IPS-20b (cell line): ENCODE data around the gene SENP1.
"Not testable (repeated sequence)": the region's sequence is repeated elsewhere in the genome, so short reads cannot be mapped to it uniquely, and the experiment has no call there.

Experiments used
- H3K27ac ChIP-seq: one replicate; pipeline ENCODE4 v1.5.1; 2013; ENCODE audit warnings: low read length
- H3K27me3 ChIP-seq: 2 replicates; pipeline ENCODE4 v1.6.1; 2013; ENCODE audit warnings: mild to moderate bottlenecking, low read length, inconsistent platforms; ENCODE audit not compliant: insufficient read depth
- H3K36me3 ChIP-seq: 2 replicates; pipeline ENCODE4 v1.6.1; 2013; ENCODE audit warnings: low read depth, mild to moderate bottlenecking, inconsistent platforms, low read length, moderate library complexity; ENCODE audit not compliant: insufficient read depth
- H3K4me1 ChIP-seq: 2 replicates; pipeline ENCODE4 v1.6.1; 2013; ENCODE audit warnings: mild to moderate bottlenecking, control low read depth, inconsistent platforms, low read length, moderate library complexity; ENCODE audit not compliant: insufficient read depth
- H3K4me3 ChIP-seq: 2 replicates; pipeline ENCODE4 v1.5.1; 2013; ENCODE audit warnings: mild to moderate bottlenecking, low read length, inconsistent platforms
- H3K9ac ChIP-seq: 2 replicates; pipeline ENCODE4 v1.6.1; 2013; ENCODE audit warnings: low read depth, mild to moderate bottlenecking, inconsistent platforms, low read length, moderate library complexity
- H3K9me3 ChIP-seq: 2 replicates; pipeline ENCODE4 v1.6.1; 2013; ENCODE audit warnings: mild to moderate bottlenecking, low read depth, low read length, inconsistent platforms; ENCODE audit not compliant: insufficient read depth

The SENP1 gene

DNA sequence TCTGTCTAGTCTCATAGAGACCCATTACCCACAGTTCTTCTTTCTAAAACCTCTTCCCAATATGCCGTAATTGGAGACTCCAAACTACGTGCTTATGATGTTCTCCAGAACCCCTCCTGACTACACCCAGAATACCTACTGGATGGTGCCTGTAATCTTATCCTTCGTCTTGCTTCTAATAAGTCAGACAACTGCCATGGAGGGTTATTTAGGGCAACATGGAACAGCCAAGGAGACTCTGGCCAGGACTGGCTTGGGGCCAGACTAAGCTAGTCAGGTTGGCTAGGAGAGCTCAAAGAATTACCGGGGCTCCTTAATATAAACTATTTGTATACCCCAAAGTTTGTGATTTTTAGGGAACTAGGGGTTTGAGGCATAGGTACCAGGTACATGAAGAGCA, 20.1 kb upstream of the SENP1 start:
- no peaks in the 10 kb centered on the region for H3K4me1 ChIP-seq
- H3K4me3 ChIP-seq: no peak overlapping the region
- no peak overlapping the region for H3K27ac ChIP-seq
- H3K9me3 ChIP-seq: no peaks in the 10 kb centered on the region
- peaks cover 81% of the 10 kb centered on the region for H3K36me3 ChIP-seq
- H3K27me3 ChIP-seq: no peaks in the 10 kb centered on the region
- no peak overlapping the region for H3K9ac ChIP-seq

DNA sequence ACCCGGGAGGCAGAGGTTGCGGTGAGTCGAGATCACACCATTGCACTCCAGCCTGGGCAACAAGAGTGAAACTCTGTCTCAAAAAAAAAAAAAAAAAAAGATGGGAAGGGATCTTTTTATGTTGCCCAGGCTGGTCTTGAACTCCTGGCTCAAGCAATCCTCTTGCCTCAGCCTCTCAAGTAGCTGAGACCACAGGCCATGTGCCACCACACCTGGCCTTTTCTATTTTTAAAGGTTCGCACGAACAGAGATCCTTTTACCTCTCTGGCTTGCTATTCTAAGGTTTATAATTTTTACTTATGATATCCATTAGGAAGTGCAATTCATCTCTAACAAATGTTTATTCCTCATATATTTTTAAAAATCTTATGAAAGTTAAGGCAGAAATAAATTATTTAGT, 19.7 kb upstream of the SENP1 start:
- not testable (repeated sequence) for H3K9me3 ChIP-seq, H3K4me3 ChIP-seq, H3K27me3 ChIP-seq, H3K9ac ChIP-seq, H3K27ac ChIP-seq, H3K4me1 ChIP-seq
- H3K36me3 ChIP-seq: peaks cover 76% of the 10 kb centered on the region

DNA sequence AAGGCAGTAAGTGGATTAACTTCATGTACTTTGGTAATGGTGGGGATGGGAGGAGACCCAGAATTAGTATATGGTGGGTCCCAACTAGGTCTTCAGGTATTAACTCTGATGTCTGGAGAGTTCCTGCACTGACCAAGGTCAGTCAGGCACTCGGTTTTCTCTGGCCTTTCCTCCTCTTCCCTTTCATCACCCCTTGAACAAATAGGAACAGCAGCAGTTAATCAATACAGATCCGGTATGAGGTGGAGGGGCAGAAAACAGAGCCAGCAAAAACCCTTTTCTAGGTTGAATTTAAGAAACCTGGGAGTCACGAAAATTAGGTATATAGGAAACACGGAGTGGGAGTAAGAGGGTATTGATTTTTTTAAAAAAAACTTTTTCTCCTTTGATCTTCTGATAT, 17.3 kb upstream of the SENP1 start:
- no peaks in the 10 kb centered on the region for H3K9me3 ChIP-seq
- no peak overlapping the region for H3K9ac ChIP-seq
- H3K4me1 ChIP-seq: peaks cover 8% of the 10 kb centered on the region; the same call in 1 of the 2 replicates
- peaks cover 54% of the 10 kb centered on the region for H3K36me3 ChIP-seq
- no peak overlapping the region for H3K4me3 ChIP-seq
- H3K27me3 ChIP-seq: no peaks in the 10 kb centered on the region
- no peak overlapping the region for H3K27ac ChIP-seq

DNA sequence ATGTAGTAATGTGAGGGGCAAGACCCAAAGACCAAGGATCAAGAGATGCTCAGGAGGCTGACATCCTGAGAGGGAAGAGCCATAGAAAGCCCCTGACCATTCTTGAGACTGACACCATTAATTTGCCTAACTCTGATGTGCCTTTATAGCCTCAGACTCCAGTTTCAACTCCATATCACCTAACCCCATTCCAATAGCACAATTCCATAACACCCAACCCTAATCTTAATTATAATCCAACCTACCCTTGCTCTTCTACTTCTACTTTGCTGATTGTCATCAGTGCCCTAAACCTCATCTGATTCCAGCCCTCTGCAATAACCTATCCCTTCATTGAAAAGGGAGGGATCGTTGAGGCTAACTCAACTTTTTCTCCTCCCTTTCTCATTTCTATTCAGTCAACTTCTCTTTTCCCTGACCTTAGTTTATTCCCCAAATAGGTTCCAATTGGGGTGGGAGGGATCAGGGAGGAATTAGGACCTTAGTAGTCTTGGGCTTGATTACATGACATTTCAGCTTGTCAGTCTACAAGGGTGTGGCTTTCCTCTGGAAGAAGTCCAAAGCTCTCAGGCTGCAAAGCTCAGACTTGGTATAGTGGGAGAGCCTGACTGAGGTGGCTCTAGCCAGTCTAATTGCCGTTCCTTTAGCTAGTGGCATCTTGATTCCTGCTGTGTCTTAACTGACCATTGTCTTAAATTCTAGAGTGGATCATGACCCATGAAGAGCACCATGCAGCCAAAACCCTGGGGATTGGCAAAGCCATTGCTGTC, 16.4 kb upstream of the SENP1 start:
- peaks cover 48% of the 10 kb centered on the region for H3K36me3 ChIP-seq
- no peak overlapping the region for H3K27ac ChIP-seq
- no peak overlapping the region for H3K4me3 ChIP-seq
- H3K9me3 ChIP-seq: no peaks in the 10 kb centered on the region
- no peaks in the 10 kb centered on the region for H3K27me3 ChIP-seq
- H3K4me1 ChIP-seq: peaks cover 8% of the 10 kb centered on the region; the same call in 1 of the 2 replicates
- no peak overlapping the region for H3K9ac ChIP-seq

DNA sequence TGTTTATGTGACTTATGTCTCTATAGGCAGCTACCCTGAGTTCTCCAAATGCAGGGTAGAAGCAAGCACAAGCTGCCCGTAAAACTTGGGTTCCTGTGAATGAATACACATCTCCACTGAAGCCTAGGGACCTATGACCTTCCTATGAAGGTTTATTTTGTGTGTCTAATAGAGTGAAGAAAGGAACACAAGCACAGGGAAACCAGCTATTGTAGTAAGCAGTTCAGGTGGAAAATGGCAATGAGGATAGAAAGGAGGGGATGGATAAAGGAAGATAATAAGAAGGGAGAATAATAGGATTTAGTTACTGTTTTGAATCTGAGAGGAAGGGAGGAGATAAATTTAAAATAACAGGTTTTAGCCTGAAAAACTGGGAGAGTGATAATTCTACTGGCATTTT, 15.6 kb upstream of the SENP1 start:
- H3K27me3 ChIP-seq: no peaks in the 10 kb centered on the region
- H3K9ac ChIP-seq: no peak overlapping the region
- no peak overlapping the region for H3K27ac ChIP-seq
- peaks cover 8% of the 10 kb centered on the region; the same call in 1 of the 2 replicates for H3K4me1 ChIP-seq
- no peak overlapping the region for H3K4me3 ChIP-seq
- H3K36me3 ChIP-seq: peaks cover 40% of the 10 kb centered on the region
- no peaks in the 10 kb centered on the region for H3K9me3 ChIP-seq

DNA sequence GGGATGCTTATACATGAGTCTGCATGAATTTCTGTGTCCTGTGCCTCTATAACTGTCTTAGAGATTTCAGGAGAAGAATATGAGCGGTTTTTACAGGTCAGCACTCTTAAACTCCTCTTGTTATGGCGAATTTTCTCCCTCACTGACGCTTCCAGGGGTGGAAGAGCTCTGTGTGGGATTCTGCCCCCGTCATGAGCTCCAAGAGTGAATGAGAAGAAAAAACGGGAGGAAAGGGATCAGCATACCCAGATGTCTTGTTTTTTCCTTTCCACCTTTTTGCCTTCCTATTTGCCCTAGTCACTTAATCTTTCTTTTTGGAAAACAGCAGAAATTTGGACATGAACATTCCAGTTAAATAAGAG, 13.9 kb upstream of the SENP1 start:
- peaks cover 8% of the 10 kb centered on the region; the same call in 1 of the 2 replicates for H3K4me1 ChIP-seq
- H3K27ac ChIP-seq: no peak overlapping the region
- no peaks in the 10 kb centered on the region for H3K9me3 ChIP-seq
- peak overlapping the region; percentile 84; the same call in 1 of the 2 replicates for H3K9ac ChIP-seq
- peak overlapping the region; percentile 89 for H3K4me3 ChIP-seq
- no peaks in the 10 kb centered on the region for H3K27me3 ChIP-seq
- peaks cover 25% of the 10 kb centered on the region for H3K36me3 ChIP-seq

DNA sequence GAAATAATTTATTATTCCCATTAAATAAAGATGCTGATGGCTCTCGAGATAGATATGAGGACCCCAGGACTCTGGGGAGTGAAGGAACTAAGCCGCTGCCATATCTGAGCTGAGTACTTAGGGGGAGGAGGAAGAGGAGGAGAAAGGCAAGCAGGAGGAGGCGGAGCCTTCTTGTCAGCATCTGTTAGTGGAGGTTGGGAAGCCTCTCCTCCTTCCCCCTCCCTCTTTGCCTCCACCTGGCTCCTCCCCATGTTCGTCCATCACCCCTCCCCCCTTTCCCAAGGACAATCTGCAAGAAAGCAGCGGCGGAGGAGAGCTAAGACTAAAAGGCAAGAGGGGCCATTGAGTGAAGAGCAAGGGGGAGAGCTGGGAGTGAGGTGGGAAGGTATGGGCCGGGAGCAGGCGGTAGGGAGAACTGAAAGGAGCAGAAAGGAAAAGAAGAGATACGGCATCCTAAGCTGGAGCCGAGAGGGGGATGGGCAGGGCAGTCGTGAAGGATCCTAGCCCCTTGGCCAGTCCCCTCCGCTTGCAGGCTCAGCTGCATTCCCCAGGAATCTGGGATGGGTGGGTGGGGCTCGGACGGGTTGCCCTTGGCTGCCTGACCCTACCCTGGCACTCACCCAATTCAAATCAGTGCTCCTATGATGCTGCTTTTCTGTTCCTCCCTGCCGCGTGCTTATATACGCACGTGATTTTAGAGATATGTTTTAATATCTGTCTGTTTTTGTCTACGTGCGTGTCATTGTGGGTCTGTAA, 13.4 kb upstream of the SENP1 start, which contains the start of gene PFKM:
PFKM (plus strand) TSS at position 287 of the 756 bp plus-strand sequence. CDS start 3,411 bp downstream, outside the sequence.
- peak within 1 kb of the TSS; percentile 84; the same call in 1 of the 2 replicates for H3K9ac ChIP-seq

DNA sequence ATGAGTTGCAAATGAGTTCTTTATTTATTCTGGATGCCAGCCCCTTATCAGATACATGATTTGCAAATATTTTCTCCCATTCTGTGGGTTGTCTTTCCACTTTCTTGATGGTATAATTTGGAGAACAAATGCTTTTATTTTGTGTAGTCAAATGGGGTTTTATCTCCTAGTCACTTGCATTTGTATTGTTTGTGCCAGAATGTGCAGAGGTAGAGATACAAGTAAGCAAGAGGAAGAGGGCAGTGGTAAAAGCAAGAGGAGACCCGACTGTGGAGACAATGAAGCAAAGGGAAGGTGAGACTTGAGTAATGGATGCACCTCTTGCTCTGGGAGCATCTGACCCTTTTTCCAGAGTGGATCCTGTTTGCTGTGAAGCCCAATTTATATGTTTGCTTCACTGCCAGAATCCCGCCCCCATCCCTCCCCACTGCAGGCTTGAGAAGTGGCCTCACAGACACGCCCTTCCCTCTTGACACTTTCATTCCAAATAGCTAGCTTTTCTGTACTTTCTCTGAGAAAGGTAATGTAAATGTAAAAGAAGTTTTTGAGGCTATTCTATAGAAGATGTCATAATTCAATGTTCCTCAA, 12.5 kb upstream of the SENP1 start:
- Histone ChIP-seq H3K4me1 (peaks cover 8% of the 10 kb centered on the region; the same call in 1 of the 2 replicates), H3K4me3 (peak overlapping the region; percentile 89), H3K27me3 (no peaks in the 10 kb centered on the region), H3K36me3 (peaks cover 11% of the 10 kb centered on the region), H3K9ac (no peak overlapping the region; the same call in 1 of the 2 replicates), H3K9me3 (no peaks in the 10 kb centered on the region), H3K27ac (no peak overlapping the region)

More for the DNA sequence above, 13.4 kb upstream of the SENP1 start, which contains the start of gene PFKM:
- Histone ChIP-seq H3K27me3 (no peaks in the 10 kb centered on the region), H3K9me3 (no peaks in the 10 kb centered on the region), H3K4me1 (peaks cover 8% of the 10 kb centered on the region; the same call in 1 of the 2 replicates), H3K4me3 (peak within 1 kb of the TSS; percentile 89), H3K36me3 (peaks cover 20% of the 10 kb centered on the region), H3K27ac (peak within 1 kb of the TSS; percentile 71)

DNA sequence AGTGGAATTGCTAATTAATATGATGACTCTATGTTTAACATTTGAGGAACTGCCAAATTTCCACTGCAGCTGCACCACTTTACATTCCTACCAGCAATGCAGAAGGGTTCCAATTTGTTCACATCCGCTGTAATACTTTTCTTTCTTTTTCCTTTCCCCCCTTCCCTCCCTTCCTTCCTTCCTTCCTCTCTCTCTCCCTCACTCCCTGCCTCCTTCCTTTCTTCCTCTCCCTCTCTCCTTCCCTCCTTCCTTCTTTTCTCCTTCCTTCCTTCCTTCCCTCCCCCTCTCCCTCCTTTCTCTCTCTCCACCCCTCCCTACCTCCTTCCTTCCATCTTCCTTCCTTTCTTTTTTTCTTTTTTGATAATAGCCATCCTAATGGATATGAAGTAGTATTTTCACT, 10.1 kb upstream of the SENP1 start:
- peaks cover 8% of the 10 kb centered on the region; the same call in 1 of the 2 replicates for H3K4me1 ChIP-seq
- H3K27me3 ChIP-seq: peaks cover 3% of the 10 kb centered on the region; the same call in 1 of the 2 replicates
- no peaks in the 10 kb centered on the region for H3K9me3 ChIP-seq
- H3K27ac ChIP-seq: no peak overlapping the region
- no peak overlapping the region for H3K4me3 ChIP-seq
- no peak overlapping the region for H3K9ac ChIP-seq
- no peaks in the 10 kb centered on the region for H3K36me3 ChIP-seq

DNA sequence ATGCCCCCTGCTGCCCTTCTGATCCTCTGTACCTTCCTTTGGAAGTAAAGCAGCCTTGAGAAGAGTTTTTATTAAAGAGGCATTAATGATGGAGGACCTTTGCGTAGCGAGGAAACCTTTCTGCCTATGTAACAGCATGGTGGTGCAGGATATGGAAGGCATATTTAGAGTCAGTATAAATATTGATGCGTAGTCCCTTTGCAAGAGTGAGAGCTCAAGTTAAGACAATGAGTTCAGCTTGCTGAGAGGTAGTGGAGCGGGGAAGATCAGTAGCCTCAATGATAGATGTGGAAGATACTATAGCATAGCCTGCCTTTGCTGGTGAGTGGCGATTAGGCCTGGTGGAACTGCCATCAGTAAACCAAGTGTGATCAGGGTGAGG, 5.4 kb upstream of the SENP1 start:
- not testable (repeated sequence) for H3K9me3 ChIP-seq, H3K9ac ChIP-seq, H3K4me1 ChIP-seq, H3K4me3 ChIP-seq, H3K36me3 ChIP-seq, H3K27ac ChIP-seq
- H3K27me3 ChIP-seq: peaks cover 32% of the 10 kb centered on the region

DNA sequence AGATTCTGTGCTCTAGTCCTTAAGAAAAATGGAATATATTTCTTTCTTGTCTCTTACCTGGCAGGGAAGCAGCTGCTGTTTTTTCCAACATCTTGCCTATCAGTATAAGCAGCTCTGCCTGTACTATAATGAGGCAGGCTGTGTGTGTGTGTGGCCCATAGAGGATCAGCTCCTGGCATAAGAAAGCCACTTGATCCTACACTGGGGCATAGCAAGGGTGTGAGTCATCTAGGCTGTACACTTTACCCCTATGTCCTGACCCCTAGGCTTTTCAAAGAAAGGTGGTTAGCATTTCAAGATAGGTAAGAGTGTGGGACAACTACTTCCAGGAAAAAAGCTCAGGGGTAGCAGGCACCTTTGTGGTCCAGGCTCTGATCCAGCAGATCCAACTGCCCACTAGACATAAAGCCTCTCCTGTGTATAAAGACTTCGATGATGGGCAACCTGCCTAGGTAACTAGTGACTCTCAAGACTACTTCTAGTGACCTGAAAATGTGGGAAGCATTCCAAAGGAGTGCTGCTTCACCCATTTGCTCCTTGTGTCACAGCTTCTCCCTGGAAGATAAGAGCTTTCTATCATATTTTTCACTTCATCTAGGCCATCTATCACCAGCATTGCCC, 4.9 kb upstream of the SENP1 start:
- peaks cover 5% of the 10 kb centered on the region for H3K4me1 ChIP-seq
- peaks cover 32% of the 10 kb centered on the region for H3K27me3 ChIP-seq
- no peaks in the 10 kb centered on the region for H3K36me3 ChIP-seq
- H3K9me3 ChIP-seq: no peaks in the 10 kb centered on the region
- H3K27ac ChIP-seq: no peak overlapping the region
- H3K9ac ChIP-seq: no peak overlapping the region
- no peak overlapping the region for H3K4me3 ChIP-seq
